NT2/D1 (cell line): ENCODE measurements around the gene GIMAP1.

Experiments
- DNase-seq: peaks from one replicate; pipeline ENCODE4 v3.0.0-alpha.2; 2011; ENCODE audit warnings: low read depth, low spot score
- H3K27me3 ChIP-seq: 2 replicates; pipeline ENCODE4 v1.6.0; 2011; ENCODE audit warnings: mild to moderate bottlenecking; ENCODE audit not compliant: insufficient read length, insufficient read depth
- H3K36me3 ChIP-seq: 2 replicates; pipeline ENCODE4 v1.6.1; 2011; ENCODE audit warnings: mild to moderate bottlenecking, low read length, mixed read lengths; ENCODE audit not compliant: insufficient read depth, insufficient read length
- H3K4me1 ChIP-seq: 2 replicates; pipeline ENCODE4 v1.5.1; 2011; ENCODE audit not compliant: insufficient read depth, insufficient read length
- H3K4me3 ChIP-seq: 2 replicates; pipeline ENCODE4 v1.5.1; 2011; ENCODE audit warnings: low read depth; ENCODE audit not compliant: insufficient read length
- H3K9ac ChIP-seq: 2 replicates; pipeline ENCODE4 v1.6.0; 2011; ENCODE audit warnings: low read depth; ENCODE audit not compliant: insufficient read length
- H3K9me3 ChIP-seq: 2 replicates; pipeline ENCODE4 v1.5.1; 2011; ENCODE audit warnings: mild to moderate bottlenecking, low read length; ENCODE audit not compliant: insufficient read depth
- SUZ12 ChIP-seq: IDR thresholded peaks from 2 replicates; pipeline ENCODE4 v1.6.1; 2011; ENCODE audit not compliant: insufficient read length, insufficient read depth; ENCODE audit errors: extremely low read depth
- YY1 ChIP-seq: IDR thresholded peaks from 2 replicates; pipeline ENCODE4 v1.6.1; 2011; ENCODE audit not compliant: insufficient read length, insufficient read depth
- ZNF274 ChIP-seq: IDR thresholded peaks from 2 replicates; pipeline ENCODE4 v1.6.1; 2011; ENCODE audit warnings: mild to moderate bottlenecking, low read depth, low read length

The GIMAP1 gene

DNA sequence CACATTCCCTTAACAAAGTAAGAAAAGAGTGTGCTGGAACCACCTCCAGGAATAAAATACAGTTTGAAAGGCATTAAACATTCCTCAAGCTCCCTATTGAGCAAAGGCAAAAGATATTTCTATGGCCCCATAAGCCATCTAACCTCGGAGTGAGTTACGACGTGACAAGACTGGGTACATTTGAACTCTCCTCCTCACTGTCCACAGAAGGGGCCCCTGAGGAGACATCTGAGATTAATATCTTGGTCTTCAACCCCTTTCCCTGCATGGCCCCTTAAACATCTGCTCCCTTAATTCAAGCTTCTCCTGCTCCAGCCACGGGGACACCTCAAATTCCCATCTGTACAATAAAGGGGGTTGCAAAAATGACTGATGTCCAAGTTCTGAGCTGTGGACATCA, 526 bp downstream of the GIMAP1 start:
- H3K36me3 ChIP-seq, result no peaks in the 10 kb centered on the region
- no peaks in the 10 kb centered on the region for H3K4me1 ChIP-seq
- no peak overlapping the region for H3K4me3 ChIP-seq
- no peaks in the 10 kb centered on the region for H3K9me3 ChIP-seq
- H3K9ac ChIP-seq, result no peak overlapping the region
- TF ChIP-seq YY1, result no peak
- no peak for TF ChIP-seq SUZ12
- no peak for TF ChIP-seq ZNF274
- no peak for DNase-seq
- peaks cover 79% of the 10 kb centered on the region for H3K27me3 ChIP-seq

DNA sequence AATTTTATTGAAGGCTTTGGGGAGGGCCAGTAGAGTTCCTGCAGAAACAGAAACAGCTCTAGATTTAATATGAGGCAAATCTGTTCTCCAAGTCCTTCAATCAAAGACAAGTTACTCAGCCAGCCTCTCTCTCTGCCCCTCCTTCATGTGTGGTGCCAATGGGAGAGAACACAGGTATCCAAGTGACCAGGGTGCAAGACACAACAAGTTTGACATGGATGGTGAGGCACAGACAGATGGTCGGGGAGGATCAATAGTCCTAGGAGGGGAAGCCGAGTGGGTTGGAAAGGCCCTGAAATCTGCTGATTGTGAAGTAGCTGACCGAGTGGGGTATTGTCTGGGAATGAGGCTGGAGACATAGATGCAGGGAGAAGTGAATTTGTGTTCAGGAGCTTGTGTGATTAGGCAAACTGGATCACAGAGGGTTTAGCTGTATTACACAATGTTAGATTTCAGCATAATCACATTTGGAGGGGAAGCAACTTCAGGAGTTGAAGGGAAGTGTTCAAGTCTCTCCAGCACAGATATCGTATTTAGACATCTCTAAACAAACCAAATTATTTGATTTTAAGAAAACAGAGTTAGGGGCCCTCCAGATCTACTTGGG, 1.5 kb downstream of the GIMAP1 start:
- Histone ChIP-seq H3K9ac (no peak overlapping the region), H3K4me1 (no peaks in the 10 kb centered on the region), H3K27me3 (peaks cover 89% of the 10 kb centered on the region), H3K36me3 (no peaks in the 10 kb centered on the region), H3K4me3 (no peak overlapping the region), H3K9me3 (no peaks in the 10 kb centered on the region)
- TF ChIP-seq YY1 (no peak), SUZ12 (no peak), ZNF274 (no peak)
- no peak for DNase-seq

DNA sequence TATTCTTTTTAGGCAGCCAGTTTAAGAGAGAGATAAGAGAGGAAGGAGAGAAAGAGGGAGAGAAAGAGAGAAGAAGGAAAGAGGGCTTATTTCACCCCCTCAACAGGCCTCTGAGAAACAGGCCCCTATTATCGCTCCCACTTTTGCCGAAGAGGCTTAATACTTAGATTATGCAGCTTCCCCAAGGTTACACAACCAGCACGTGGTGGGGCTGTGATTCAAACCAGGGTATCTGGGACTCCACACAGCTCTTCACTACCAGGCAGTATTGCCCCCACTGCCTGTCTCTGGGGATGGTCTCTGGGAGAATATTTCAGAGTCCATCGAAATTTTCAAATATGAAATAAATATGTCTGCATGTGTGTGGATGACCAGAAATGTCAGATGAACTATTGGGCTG, 3.0 kb downstream of the GIMAP1 start:
- Histone ChIP-seq H3K4me3 (no peak overlapping the region), H3K36me3 (no peaks in the 10 kb centered on the region), H3K27me3 (peaks cover 100% of the 10 kb centered on the region), H3K9me3 (no peaks in the 10 kb centered on the region), H3K9ac (no peak overlapping the region), H3K4me1 (no peaks in the 10 kb centered on the region)
- DNase-seq, result no peak
- TF ChIP-seq SUZ12, result no peak
- no peak for TF ChIP-seq ZNF274
- TF ChIP-seq YY1, result no peak

DNA sequence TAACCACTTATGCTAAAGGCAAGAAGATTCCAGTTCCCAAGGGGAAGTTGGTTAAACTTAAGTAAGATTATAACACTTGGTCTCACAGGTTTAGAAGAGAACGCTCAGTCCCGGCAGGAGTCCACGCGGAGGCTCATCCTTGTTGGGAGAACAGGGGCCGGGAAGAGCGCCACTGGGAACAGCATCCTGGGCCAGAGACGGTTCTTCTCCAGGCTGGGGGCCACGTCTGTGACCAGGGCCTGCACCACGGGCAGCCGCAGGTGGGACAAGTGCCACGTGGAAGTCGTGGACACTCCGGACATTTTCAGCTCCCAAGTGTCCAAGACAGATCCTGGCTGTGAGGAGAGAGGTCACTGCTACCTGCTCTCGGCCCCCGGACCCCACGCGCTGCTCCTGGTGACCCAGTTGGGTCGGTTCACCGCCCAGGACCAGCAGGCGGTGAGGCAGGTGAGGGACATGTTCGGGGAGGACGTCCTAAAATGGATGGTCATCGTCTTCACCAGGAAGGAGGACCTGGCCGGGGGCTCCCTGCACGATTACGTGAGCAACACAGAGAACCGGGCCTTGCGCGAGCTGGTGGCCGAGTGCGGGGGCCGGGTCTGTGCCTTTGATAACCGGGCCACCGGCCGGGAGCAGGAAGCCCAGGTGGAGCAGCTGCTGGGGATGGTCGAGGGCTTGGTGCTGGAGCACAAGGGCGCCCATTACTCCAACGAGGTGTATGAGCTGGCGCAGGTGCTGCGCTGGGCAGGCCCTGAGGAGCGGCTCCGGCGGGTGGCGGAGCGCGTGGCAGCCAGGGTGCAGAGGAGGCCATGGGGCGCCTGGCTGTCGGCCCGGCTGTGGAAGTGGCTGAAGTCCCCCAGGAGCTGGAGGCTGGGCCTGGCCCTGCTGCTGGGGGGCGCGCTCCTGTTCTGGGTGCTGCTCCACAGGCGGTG, 3.8 kb downstream of the GIMAP1 start:
- no peaks in the 10 kb centered on the region for H3K4me1 ChIP-seq
- TF ChIP-seq YY1, result no peak
- TF ChIP-seq ZNF274, result no peak
- H3K36me3 ChIP-seq, result no peaks in the 10 kb centered on the region
- H3K9ac ChIP-seq, result no peak overlapping the region
- H3K4me3 ChIP-seq, result no peak overlapping the region
- no peak for DNase-seq
- peaks cover 100% of the 10 kb centered on the region for H3K27me3 ChIP-seq
- H3K9me3 ChIP-seq, result no peaks in the 10 kb centered on the region

DNA sequence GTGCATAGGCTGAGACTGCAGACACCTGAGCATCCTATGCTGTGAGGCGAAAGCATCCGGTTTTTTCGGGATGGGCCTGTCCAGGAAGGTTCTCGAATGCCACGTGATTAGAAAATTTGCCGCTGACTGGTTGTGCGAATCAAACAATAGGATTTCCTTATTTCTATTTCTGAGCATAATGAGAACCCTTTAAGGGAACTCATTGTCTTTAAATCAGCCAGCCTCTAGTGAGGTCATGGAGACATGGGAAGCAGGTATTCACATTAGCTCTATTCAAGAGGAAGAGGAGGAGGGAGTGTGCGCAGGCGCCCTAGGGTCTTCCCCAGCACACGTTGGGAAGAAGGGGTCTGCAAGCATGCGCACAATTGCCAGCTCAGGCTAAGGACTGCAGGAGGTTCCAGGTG, 5.6 kb downstream of the GIMAP1 start:
- Histone ChIP-seq H3K27me3 (peaks cover 100% of the 10 kb centered on the region), H3K4me3 (no peak overlapping the region), H3K9ac (no peak overlapping the region), H3K36me3 (no peaks in the 10 kb centered on the region), H3K4me1 (no peaks in the 10 kb centered on the region), H3K9me3 (no peaks in the 10 kb centered on the region; the same call in 1 of the 2 replicates)
- no peak for DNase-seq
- TF ChIP-seq YY1 (no peak), ZNF274 (no peak)

DNA sequence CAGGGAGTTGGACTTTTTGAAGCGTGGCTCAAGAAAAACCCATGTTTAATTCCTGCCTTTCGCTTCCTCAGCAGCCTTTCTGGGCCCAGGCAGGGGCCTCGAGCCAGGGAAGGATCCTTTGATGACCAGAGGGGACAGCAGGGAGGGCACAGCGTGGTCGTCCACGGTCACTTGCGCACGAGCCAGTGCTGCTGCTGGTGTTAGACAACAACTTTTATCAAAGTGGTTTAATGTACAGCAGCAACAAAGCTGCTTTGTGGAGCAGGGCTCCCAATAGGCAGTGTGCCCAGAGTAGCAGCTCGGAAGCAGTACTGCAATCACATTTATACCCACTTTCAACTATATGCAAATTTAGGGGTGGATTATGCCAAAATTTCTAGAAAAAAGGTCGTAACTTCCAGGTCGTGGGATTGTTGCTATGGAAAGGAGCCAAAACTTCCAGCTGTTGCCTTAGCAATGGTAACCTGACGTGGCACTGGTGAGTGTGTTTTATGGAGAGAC, 6.1 kb downstream of the GIMAP1 start:
- Histone ChIP-seq H3K4me3 (no peak overlapping the region), H3K27me3 (peaks cover 100% of the 10 kb centered on the region), H3K9me3 (no peaks in the 10 kb centered on the region; the same call in 1 of the 2 replicates), H3K9ac (no peak overlapping the region), H3K36me3 (no peaks in the 10 kb centered on the region), H3K4me1 (no peaks in the 10 kb centered on the region)
- no peak for DNase-seq
- TF ChIP-seq ZNF274 (no peak), SUZ12 (no peak), YY1 (no peak)

DNA sequence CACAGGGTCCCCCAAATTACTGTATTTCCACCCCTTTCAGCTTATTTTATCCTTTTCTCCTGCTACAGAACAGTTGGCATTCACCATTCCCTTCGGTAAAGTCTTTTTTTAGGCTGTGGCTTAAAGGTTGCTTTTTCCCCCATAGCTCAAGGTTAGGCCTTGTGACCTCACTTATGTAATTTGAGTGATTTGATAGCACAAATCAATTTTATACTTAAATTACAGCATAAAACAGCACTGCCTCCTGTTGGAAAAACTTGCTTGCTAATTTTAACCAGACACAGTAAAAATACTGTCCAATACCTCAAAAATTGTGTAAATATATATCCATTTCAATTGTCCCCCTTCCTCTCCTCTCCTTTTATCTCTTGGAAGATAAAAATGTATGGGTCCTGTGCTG, 7.1 kb downstream of the GIMAP1 start:
- peaks cover 7% of the 10 kb centered on the region for H3K9me3 ChIP-seq
- H3K27me3 ChIP-seq, result peaks cover 100% of the 10 kb centered on the region
- no peaks in the 10 kb centered on the region for H3K4me1 ChIP-seq
- DNase-seq, result no peak
- H3K4me3 ChIP-seq, result no peak overlapping the region
- no peak overlapping the region for H3K9ac ChIP-seq
- TF ChIP-seq ZNF274 (no peak), YY1 (no peak), SUZ12 (no peak)
- H3K36me3 ChIP-seq, result no peaks in the 10 kb centered on the region
